ENCODE data around the gene LUC7L3.

DNA sequence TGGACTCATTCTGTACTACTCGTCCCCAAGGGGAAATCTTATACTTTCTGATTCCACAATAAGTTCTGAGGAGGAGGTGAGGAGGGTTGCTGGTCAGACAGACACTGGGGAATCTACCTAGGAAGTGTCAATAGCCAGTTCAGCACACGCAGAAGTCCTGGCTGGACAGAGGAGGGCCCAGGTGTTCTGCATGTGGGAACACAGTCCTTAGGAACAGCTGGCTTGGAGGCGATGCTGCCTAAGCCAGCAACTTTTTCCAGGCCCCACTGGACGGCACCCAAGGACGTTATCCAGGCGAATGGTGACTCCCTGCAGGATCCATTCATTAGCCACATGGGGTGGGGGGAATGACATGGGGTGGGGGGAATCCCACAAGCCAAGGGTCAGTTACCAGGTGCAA is 86.1 kb downstream of the LUC7L3 start:
- TF ChIP-seq, protein P1, sequence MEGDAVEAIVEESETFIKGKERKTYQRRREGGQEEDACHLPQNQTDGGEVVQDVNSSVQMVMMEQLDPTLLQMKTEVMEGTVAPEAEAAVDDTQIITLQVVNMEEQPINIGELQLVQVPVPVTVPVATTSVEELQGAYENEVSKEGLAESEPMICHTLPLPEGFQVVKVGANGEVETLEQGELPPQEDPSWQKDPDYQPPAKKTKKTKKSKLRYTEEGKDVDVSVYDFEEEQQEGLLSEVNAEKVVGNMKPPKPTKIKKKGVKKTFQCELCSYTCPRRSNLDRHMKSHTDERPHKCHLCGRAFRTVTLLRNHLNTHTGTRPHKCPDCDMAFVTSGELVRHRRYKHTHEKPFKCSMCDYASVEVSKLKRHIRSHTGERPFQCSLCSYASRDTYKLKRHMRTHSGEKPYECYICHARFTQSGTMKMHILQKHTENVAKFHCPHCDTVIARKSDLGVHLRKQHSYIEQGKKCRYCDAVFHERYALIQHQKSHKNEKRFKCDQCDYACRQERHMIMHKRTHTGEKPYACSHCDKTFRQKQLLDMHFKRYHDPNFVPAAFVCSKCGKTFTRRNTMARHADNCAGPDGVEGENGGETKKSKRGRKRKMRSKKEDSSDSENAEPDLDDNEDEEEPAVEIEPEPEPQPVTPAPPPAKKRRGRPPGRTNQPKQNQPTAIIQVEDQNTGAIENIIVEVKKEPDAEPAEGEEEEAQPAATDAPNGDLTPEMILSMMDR (IDR thresholded peaks at IDR 0.05) = peak in 1 of 7 experiments; percentile 1
- TF ChIP-seq POLR2A (IDR thresholded peaks at IDR 0.05) = no peak

All from body of pancreas (tissue), 4 donors.